GM18517 (cell line): ENCODE data around the gene HCK.

Experiments
- ATAC-seq: cut with Tn5 transposase; IDR thresholded peaks from one replicate; pipeline ENCODE4 v1.9.1; 2021; ENCODE audit warnings: mild to moderate bottlenecking, moderate library complexity; ENCODE audit not compliant: unreplicated experiment

Gene HCK

DNA sequence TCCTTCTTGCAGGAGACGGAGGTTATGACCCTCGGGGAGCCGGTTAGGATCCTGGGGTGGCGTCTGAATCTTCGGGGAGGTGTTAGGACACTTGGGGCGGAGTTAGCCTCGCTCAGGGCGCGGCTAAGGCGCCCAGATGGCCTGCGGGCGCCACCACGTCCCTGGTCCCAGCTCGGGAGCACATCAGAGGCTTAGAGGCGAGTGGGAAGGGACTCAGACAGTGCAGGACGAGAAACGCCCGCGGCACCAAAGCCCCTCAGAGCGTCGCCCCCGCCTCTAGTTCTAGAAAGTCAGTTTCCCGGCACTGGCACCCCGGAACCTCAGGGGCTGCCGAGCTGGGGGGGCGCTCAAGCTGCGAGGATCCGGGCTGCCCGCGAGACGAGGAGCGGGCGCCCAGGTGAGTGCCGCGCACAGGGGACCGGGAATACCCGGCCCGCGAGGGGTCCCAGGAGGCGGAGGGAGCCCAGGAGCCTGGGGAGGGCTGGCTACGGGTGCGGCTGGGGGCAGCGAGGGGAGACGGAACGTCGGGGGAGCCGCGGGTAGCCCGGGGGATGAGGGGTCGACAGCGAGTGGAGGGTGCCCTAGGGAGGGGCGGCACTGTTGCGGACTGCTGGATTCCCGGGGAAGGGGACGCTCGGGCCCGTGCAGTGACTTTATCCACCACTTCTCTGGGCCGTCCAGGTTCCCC, at the start of gene HCK:
Gene HCK (plus strand): TSS at position 153 of the 688 bp plus-strand sequence.
- no peak for ATAC-seq

DNA sequence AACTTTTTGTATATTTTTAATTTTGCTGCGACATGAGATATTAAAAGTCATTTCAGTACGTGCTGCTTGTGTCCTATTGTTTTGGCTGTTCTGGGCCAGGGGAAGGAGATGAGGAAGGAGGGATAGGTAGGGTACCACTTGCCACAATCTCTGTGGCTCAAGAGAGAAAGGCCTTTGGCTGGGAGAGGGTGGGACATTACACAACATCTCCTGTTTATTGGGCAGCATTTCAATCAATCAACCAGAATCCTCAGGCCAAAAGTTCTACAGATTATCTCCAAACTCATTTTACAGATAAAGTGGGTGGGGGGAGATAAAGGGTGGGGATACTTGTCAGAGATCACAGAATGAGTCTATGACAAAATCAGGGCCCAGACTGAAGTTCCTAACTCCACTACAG, 48.7 kb upstream of the HCK start:
- ATAC-seq = no peak

DNA sequence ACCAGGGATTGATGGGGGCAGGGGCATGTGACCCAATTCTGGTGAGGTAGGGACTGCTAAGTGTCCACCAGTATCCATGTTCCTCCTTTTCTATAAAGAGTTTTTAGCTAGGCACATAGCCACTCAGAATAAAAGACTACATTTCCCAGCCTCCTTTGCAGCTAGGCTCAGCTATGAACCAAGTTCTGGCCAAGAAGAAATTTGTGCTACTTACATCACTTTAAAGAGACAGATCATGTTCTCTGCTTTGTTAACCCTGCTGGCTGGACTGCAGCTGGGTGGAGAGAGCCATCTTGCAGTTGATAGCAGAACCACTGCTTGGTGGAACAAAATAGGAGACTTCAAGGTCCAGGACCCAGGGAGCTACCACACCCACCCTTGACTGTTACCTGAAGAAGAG, 47.1 kb upstream of the HCK start:
- no peak for ATAC-seq

DNA sequence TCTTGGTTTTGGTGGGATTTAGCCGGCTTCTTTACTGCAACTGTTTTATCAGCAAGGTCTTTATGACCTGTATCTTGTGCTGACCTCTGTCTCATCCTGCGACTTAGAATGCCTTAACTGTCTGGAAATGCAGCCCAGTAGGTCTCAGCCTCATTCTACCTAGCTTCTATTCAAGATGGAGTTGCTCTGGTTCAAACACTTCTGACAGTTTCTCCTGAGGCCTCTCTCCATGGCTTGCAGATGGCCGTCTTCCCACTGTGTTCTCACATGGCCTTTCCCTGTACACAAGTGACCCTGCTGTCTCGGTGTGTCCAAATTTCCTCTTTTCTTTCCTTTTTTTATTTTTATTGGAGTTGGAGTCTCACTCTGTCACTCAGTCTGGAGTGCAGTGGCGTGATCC, 46.0 kb upstream of the HCK start:
- no peak for ATAC-seq

DNA sequence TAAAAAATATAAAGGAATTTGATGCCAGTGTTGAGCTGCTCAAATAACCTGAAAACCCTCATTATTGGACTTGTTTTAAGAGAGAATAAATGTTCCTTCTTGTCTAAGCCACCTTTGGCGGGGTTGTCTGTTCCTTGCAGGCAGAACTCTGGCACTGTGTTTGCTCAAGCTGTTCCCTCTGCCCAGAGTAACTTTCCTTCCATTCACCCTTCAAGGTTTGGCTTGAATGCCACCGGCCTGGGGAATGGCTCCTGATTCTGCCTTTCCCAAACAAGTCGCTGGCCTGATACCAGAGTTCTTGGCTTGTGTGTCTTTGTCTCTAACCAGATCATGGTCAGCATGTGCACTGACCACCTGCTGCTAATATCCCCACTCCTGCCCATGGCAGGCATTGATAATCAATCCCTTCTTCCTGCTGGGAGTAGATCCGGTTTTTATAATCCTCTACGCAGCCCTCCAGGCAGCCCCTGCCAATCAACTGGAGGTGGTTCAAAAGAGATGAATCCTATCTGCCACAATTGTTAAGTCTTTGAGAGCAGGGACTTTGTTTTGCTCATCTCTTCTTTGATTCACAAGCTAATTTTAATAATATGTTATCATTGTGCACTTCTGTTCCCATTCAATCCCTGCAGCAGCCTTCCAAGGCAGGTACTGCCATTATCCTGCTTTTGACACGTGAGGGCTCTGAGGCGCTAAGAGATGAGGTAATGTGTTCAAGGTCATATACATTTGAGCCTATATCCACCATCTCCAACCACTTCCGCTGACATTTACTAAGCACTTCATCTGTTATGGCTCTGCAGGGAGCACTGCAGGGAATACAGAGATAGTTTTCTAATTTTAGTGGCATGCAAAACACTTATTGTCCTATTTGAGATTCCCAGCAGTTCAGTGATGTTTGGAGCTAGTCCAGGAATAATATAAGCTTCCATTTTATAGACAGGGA, 44.9 kb upstream of the HCK start:
- ATAC-seq = no peak

DNA sequence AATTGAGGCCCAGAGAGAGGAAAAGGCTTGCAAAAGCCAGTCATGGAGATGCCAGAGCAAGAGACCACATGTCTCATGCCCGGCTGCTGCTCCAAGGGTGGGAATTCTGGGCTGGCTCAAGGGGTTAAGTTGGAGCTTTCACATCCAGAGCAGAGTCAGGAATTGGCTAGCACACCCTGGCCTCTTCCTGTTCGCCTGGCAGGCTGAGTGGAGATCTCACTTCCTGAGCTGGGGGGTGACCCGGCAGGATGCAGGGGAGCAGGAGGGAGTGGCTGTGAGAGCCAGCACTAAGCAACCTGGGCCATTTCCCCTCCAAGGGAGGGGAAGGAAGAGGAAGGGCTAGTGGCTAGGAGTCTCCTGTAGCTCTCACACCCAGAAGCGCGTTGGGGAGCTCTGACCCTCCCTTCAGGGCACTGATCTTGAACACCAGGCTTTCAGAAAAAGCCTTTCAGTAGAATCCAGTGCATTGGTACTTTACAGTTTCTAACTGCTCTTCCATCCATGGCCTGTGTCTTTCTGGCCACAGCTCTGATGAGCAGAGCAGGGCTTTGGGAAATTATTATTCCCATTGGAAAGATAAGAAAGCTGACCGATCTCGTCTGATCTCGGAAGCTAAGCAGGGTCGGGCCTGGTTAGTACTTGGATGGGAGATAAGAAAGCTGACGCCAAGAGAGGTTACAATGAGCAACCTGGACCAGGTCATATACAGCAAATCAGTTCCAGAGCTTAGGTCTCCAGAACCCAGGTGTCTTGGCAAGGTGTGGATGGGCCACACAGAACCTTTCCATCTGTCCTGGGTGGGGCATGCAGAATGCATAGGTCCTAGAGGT, 44.0 kb upstream of the HCK start:
- no peak for ATAC-seq

DNA sequence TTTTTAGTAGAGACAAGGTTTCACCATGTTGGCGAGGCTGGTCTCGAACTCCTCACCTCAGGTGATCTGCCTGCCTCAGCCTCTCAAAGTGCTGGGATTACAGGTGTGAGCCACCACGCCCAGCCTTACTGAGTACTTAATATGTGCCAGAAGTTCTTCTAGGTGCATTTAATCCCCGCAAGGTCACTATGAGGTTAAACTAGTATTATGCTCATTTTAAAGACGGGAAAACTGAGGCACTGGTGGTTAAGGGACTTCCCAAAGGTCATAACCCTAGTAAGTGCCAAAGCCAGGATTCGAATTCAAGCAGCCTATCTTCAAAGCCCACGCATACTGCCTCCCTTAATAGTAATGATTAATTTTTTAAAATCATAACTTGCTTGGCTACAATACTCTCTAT, 42.5 kb upstream of the HCK start:
- ATAC-seq = no peak

DNA sequence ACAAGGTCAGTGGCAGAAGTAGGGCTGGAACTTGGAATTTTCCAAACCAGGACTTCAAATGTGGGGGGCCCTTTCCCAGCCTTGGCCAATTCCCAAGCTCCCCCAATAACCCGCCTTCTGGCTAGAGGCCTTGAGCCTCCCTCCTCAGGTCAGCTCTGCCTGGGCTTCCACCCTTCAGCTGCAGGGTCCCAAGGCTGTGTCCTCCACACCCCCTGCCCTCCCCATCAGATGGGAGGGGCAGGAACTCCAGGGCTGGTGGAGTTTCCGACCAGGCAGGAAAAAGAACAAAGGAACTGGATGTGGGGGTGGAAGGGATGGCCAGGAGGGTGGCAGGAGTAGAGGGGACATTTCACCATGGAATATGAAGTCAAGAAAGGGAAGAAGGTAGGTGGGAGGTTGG, 41.9 kb upstream of the HCK start, which contains the start of gene CCM2L:
Gene CCM2L (plus strand): TSS at position 338 of the 400 bp plus-strand sequence. CDS start 17 bp downstream, at position 355.
- no peak for ATAC-seq

DNA sequence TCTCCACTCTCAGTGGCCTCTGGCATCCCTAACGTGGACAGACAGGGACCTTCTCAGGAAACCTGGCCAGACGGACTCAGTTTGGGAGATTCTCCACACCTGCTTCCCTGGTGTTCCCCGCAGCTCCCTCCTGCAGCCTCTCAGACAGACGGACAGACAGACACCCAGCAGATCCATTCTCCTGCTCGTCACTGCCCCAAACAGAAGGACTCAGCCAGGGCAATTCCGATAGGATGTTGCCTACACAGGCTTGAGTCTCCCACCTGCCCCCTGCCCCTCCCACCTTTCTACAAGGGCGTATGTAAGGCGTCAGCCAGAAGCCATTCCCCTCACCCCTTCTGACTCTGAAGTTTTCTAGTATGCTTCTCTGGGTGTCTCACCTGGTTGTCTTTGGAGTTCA, 41.4 kb upstream of the HCK start:
- ATAC-seq = no peak

DNA sequence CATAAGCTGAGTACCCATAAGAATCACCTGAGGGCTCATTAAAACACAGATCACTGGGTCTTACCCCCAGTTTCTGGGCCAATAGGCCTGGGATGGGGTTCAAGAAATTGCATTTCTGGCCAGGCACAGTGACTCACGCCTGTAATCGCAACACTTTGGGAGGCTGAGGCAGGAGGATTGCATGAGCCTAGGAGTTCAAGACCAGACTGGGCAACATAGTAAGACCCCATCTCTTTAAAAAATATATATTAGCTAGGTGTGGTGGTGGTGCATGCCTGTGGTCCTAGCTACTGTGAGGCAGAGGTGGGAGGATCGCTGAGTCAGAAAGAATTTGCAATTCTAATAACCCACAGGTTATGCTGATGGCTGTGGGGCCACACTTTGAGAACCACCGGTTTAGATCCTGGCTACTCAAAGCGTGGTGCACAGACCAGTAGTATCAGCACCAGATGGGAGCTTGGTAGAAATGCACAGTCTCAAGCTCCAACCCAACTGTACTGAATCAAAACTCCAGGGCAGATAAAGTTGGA, 39.8 kb upstream of the HCK start:
- ATAC-seq = no peak

DNA sequence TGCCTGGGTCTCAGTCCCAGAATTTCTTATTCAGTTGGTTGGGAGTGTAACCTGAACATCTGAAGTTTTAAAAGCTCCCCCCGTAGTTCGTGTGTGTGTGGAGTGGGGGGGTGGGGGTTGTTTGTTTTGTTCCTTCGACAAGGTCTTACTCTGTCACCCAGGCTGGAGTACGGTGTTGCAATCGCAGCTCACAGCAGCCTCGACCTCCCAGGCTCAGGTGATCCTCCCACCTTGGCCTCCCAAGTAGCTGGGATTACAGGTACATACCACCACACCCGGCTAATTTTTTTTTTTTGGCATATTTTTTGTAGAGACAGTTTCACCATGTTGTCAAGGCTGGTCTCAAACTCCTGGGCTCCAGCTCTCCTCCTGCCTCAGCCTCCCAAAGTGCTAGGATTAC, 38.7 kb upstream of the HCK start:
- ATAC-seq = no peak

DNA sequence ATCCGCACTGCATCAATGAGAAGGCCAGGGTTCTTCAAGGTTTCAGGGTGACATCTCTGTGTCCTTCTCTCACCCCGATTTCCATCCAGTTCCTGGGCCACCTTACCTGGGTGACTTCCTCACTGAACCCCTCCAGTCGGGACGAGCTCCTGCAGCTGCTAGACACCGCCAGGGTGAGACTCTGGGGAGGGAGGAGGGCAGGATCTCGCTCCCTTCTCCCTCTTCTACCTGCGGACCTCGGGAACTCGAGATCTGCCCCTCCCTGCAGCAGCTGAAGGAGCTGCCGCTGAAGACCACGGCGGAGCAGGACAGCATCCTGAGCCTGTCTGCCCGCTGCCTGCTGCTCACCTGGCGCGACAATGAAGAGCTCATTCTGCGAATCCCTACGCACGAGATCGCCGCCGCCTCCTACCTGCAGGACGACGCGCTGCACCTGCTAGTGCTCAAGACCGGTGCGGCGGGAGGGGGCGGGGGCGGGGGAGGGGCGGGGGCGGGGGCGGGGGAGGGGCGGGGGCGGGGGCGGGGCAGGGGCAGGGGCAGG, 34.3 kb upstream of the HCK start:
- ATAC-seq = no peak

DNA sequence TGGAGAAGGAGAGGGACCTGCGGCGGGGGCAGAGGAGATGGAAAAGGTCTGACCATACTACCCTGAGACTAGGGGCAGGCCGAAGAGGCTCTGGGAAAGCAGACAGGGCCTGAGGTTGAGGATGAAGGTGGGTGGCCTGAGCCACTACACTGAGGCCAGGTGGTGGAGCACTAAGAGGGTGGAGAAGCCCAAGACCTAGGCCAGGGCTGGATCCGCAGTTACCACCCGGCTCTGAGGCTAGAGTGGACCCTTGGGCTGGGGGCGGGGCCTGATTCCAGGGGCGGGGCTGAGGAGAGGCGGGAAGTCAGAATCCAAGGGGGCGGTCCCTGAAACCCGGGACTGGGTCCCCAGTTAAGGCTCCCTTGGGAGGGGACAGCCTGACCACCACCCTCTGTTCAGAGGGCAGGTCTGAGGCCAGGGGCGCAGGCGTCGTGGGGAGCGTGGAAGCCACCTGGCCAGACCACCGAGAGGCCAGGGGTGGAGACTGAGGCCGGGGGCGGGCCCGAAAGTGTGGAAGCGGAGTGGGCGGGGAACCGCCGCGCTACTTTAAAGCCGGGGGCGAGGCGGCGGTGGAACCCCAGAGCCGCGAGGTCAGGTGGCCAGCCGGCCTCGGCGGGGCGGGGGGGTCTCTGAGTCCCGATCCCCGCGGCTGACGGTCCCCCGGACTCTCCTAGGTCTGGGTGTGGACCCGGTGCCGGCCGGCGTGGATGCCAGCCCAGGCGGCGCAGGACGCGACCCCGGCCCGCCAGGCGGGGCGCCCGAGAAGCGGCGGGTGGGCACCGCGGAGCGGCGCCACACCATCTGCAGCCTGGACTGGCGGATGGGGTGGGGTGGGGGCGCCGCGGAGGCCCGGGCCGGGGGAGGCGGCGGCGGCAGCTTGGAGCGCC, 33.5 kb upstream of the HCK start:
- ATAC-seq = no peak

DNA sequence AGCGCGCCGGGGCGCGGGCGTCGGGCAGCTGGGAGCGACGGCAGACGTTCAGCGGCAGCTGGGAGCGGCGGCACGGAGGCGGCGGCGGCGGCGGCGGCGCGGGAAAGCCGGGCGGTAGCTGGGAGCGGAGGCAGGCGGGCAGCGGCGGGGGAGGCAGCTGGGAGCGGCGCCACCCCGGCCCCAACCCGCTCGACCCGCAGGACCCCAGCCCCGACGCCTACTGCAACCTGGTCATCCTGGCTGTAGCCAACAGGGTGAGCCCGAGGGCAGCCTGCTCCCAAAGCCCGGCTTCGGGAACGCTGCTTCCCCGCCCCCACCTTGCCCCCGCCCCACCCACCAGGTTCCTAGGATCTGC, 32.9 kb upstream of the HCK start:
- no peak for ATAC-seq

DNA sequence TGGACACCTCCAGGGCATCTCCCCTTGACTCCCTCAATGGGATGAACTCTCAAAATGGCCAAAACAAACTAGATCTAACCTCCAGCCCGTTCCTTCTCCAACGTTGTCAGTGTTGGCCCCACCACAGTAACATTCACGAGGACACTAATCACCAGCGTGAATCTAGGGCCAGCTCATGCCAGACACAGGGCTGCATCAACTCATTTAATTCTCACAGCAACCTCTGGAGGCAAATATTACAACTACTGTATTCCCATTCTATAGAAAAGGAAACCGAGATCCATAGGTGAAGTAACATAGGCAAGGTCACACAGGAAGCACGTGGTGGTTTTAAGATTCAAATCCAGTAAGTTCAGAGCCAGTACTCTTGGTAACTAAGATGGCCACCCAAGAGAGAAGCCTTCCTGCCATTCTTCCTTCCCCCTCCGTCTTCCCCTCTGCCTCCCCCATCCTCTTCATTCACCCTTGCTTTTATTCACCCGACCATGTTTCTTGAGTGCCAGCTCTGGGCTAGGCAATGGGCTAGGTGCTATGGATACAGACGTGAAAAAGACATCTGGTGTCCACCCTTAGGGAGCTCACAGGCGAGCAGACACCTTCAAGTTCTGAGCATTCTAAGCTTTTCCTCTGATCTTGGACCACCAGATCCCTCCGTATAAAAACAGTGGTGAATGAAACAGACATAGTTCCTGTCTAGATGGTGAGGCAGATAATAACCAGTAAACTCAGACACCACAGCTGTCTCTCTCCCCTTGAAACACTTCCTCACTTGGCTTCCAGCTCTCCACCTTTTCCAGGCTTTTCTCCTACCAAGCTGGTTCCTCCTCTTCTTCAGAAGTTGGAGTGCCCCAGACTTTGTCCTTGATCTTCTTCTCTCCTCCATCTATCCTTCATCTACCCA, 32.2 kb upstream of the HCK start:
- ATAC-seq = no peak

DNA sequence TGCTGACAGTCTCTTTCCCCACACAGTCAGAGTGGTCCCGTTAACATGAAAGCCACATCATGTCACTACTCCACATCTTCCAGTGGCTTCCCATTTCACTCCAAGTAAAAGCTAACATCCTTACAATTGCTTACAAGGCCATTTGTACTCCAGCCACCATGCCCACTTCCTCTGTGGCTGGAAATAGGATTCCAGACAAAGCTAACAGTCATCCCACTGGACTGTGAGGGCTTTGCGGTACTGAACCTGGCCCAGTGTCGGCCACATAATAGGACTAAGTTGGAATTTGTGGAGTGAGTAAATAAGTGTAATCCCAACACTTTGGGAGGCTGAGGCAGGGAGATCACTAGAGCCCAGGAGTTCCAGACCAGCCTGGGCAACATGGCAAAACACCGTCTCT, 31.0 kb upstream of the HCK start:
- no peak for ATAC-seq

DNA sequence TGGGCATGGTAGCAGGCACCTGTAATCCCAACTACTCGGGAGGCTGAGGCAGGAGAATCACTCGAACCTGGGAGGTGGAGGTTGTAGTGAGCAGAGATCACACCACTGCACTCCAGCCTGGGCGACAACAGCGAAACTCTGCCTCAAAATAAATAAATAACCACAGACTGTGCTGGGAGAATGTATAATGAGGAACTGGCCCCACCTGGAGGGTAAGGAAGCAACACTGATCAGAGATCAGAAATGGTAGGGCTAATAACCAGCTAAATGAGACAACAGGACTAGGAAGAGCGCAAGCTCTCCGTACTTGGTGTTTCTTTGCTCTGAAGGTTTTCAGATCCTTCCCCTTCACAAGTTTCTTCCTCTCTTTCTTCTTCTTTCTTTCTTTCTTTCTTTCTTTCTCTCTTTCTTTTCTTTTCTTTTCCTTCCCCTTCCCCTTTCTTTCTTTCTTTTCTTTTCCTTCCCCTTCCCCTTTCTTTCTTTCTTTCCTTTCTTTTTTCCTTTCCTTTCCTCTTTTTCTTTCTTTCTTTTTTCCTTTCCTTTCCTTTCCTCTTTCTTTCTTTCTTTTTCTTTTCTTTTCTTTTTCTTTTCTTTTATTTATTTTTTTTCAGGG, 27.3 kb upstream of the HCK start:
- no peak for ATAC-seq

DNA sequence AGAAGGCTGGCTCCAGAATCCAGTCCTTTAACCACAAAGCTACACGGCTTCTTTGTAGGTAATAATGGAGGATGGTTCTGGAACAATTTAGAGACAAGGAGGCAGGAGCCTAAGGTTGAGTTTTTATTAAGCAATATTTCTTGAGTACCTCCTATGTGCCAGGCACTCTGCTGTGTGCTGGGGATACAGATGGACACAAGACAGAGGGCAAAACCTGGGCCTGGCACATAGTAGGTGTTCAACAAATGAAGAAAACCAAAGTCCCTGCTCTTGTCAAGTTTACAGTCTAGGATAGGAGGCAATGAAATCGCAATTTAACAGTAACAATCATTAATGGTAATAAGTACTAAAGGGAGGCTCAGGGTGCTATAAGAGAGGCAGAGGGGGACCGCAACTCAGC, 24.4 kb upstream of the HCK start:
- ATAC-seq = no peak
